Measurements from ENCODE around the gene HOXA6.

GRCh38 chr7:27155816-27156507 lies 8.4 kb upstream of the HOXA6 start:
- TF ChIP-seq CTCF (IDR thresholded peaks at IDR 0.05): no peak
- TF ChIP-seq POLR2A (IDR thresholded peaks at IDR 0.05): no peak
